ENCODE measurements around the gene NUP98.

The NUP98 gene

GRCh38 chr11:3637201-3637600, 160.2 kb downstream of the NUP98 start:
- DNase-seq = no peak

GRCh38 chr11:3635641-3636375, 161.5 kb downstream of the NUP98 start:
- DNase-seq = no peak

GRCh38 chr11:3632070-3632660, 165.2 kb downstream of the NUP98 start:
- no peak for DNase-seq

- no peak for DNase-seq
Observed at GRCh38 chr11:3631331-3631730, 166.0 kb downstream of the NUP98 start.

- DNase-seq = no peak
Observed at GRCh38 chr11:3627291-3627690, 170.1 kb downstream of the NUP98 start.

- no peak for DNase-seq
Observed at GRCh38 chr11:3626250-3626960, 170.9 kb downstream of the NUP98 start.
